Stomach (tissue), 9 donors: Measurements from ENCODE around the gene HEXIM1. TPM values are rescaled to one million over a fixed set of nuclear protein-coding genes. Genes with fewer than 3 reads are reported as not detected.

ENCODE experiments used
- DNase-seq, 2 donors: peaks; one replicate each; pipeline versions ENCODE4 v3.0.0 to v3.0.0-alpha.2; 2013 to 2019
- H3K27ac ChIP-seq, 5 donors: fragments of 200-600 bp in 4 of 5; sonication (generic) in 4 of 5; one replicate each; pipeline ENCODE4 v1.5.1; 2013 to 2019; ENCODE audit warnings: mild to moderate bottlenecking in 1 of 5, moderate library complexity in 1 of 5
- H3K27me3 ChIP-seq, 3 donors: fragments of 200-600 bp; sonication (generic); one replicate each; pipeline ENCODE4 v1.5.1; 2017 to 2019; ENCODE audit warnings: mixed run types in 1 of 3
- H3K36me3 ChIP-seq, 4 donors: fragments of 200-600 bp; sonication (generic); 1 replicate in 3 of 4; 2 replicates in 1 of 4; pipeline ENCODE4 v1.5.1; 2016 to 2019
- H3K4me1 ChIP-seq, 4 donors: fragments of 200-600 bp; sonication (generic); one replicate each; pipeline ENCODE4 v1.5.1; 2016 to 2019
- H3K4me3 ChIP-seq, 4 donors: fragments of 200-600 bp; sonication (generic) in 3 of 4; one replicate each; pipeline ENCODE4 v1.5.1; 2016 to 2019; ENCODE audit warnings: mild to moderate bottlenecking in 1 of 4
- H3K9me3 ChIP-seq, 4 donors: fragments of 200-600 bp; sonication (generic); one replicate each; pipeline ENCODE4 v1.5.1; 2016 to 2019
- EP300 ChIP-seq: sonication (generic); formaldehyde crosslinking; IDR thresholded peaks from one replicate; pipeline ENCODE4 v1.6.1; 2017; ENCODE audit warnings: antibody characterized with exemption
- POLR2A ChIP-seq, 4 donors: fragments of 450-650 bp; IDR thresholded peaks; one replicate each; pipeline ENCODE4 v1.6.1; 2016; ENCODE audit warnings: antibody characterized with exemption in 4 of 4, control low read depth in 2 of 4, mild to moderate bottlenecking in 1 of 4, moderate library complexity in 1 of 4
- POLR2AphosphoS5 ChIP-seq, 3 donors: sonication (generic); formaldehyde crosslinking; IDR thresholded peaks; one replicate each; pipeline ENCODE4 v1.6.1; 2016; ENCODE audit warnings: antibody characterized with exemption in 3 of 3
- WGBS, 5 donors: extraction: QIAGEN DNeasy Blood & Tissue Kit in 3 of 5; methylation state at CpG; one replicate each; pipeline versions ENCODE4 v1.1.5 to v1.1.7; 2013 to 2018; 5-methylcytosine and 5-hydroxymethylcytosine counted together
- intact Hi-C: fragments of 100-400 bp; cut with DNase I; formaldehyde crosslinking; loops from one replicate; pipeline ENCODE4 v1.15.1; 2023; ENCODE audit warnings: low total_unique reads
- polyA plus RNA-seq, 3 donors: library from polyadenylated mRNA; stranded (reverse); fragments of 200-250 nt; gene quantifications; one replicate each; pipeline ENCODE4 v1.2.3, GENCODE V29; 2013
- total RNA-seq, 5 donors: library from RNA; depleted of rRNA; stranded (reverse); fragments of >200 nt; gene quantifications; one replicate each; pipeline versions ENCODE4 v1.1.0 to v1.2.3, GENCODE V29; 2014 to 2016
- TF ChIP-seq, protein P1 (sequence below), 7 experiments: fragments of 450-650 bp in 4 of 7; fragments of 200-600 bp in 3 of 7; sonication (generic) in 3 of 7; IDR thresholded peaks; one replicate each; pipeline ENCODE4 v1.5.1; 2016 to 2019; ENCODE audit warnings: antibody characterized with exemption in 7 of 7, control low read depth in 2 of 7, mild to moderate bottlenecking in 1 of 7
- donor health status: healthy with polysubstance abuse.
- donor health status: Bipolar disorder and iron deficiency.
- donor health status: healthy.

HEXIM1 gene
- total and polyA plus RNA-seq, 8 donors: 6.4 to 23.8 (median 15.7) TPM

DNA sequence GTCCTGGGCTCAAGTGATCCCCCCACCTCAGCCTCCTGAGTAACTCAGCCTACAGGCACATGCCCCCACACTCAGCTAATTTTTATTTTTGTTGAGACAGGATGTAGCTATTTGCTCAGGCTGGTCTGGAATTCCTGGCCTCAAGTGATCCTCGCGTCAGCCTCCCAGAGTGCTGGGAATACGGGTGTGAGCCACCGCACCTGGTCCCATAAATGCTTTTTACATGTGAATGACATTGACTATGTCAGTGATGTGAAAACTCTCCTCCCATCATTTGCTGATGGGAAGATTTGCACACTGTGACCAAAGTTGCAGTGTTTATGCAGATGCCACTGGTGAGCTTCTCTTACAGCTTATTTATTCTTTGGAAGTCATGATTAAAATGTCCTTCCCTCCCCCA lies 30.9 kb upstream of the HEXIM1 start:
- no peaks in the 10 kb centered on the region for H3K9me3 ChIP-seq
- no peak for TF ChIP-seq POLR2AphosphoS5 (IDR thresholded peaks at IDR 0.05)
- TF ChIP-seq EP300: no peak
- no peak for TF ChIP-seq POLR2A (IDR thresholded peaks at IDR 0.05)
- TF ChIP-seq, protein P1, sequence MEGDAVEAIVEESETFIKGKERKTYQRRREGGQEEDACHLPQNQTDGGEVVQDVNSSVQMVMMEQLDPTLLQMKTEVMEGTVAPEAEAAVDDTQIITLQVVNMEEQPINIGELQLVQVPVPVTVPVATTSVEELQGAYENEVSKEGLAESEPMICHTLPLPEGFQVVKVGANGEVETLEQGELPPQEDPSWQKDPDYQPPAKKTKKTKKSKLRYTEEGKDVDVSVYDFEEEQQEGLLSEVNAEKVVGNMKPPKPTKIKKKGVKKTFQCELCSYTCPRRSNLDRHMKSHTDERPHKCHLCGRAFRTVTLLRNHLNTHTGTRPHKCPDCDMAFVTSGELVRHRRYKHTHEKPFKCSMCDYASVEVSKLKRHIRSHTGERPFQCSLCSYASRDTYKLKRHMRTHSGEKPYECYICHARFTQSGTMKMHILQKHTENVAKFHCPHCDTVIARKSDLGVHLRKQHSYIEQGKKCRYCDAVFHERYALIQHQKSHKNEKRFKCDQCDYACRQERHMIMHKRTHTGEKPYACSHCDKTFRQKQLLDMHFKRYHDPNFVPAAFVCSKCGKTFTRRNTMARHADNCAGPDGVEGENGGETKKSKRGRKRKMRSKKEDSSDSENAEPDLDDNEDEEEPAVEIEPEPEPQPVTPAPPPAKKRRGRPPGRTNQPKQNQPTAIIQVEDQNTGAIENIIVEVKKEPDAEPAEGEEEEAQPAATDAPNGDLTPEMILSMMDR (IDR thresholded peaks at IDR 0.05): no peak
- peaks cover 2 to 17% (median 5%) of the 10 kb centered on the region in 4 donors for H3K4me1 ChIP-seq
- 92 to 97% (median 96%) methylated on average over 4 of the region's 4 CpGs for WGBS, 5 donors
- no peak for DNase-seq
- intact Hi-C loops: no loop called here
- no peaks in the 10 kb centered on the region for H3K27me3 ChIP-seq
- H3K4me3 ChIP-seq: no peak overlapping the region
- no peak overlapping the region for H3K27ac ChIP-seq
- H3K36me3 ChIP-seq: peaks cover 21 to 90% (median 73%) of the 10 kb centered on the region in 4 donors

DNA sequence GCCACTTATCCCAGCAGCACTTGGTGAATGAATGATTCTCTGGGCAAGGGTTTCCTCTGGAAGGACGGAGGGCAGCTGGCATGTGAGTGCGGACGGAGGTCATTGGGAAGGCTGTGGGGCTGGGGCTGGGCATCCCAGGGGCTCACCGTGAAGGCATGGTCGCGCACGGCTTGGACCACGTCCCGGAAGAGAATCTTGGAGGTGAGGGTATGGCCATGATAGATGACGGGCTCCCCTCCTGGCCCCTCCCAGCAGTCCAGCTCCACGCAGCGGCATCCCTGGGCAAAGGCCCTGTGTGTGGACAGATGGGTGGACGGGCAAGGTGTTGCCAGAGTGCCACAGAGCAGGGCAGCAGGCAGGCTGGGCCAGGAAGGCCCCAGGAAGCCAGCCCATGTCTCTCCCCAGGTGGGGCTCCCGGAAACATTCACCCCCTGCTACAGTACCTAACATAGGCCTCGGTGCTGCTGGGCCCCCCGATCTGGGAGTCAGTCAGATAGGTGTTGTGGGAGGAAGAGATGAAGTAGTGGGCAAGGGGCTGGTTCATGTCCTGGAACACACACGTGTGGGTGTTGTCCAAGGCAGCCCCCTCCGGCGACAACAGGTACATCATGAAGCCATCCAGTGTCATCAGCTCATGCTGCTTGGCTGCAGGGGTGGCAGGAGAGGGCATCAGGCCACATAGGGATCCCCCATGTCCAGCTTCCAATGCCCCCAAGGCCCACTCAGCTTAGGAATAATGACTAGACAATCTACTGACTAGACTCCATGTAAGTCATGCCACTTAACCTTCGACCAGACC lies 30.2 kb upstream of the HEXIM1 start:
- WGBS, 5 donors: 88 to 92% (median 92%) methylated on average over 19 to 20 of the region's 20 CpGs
- H3K9me3 ChIP-seq: no peaks in the 10 kb centered on the region
- H3K27me3 ChIP-seq: no peaks in the 10 kb centered on the region
- no peak for DNase-seq
- H3K4me1 ChIP-seq: peaks cover 9 to 23% (median 12%) of the 10 kb centered on the region in 4 donors
- H3K4me3 ChIP-seq: no peak overlapping the region
- TF ChIP-seq EP300: no peak
- TF ChIP-seq POLR2A (IDR thresholded peaks at IDR 0.05): no peak
- TF ChIP-seq, protein P1 (IDR thresholded peaks at IDR 0.05): no peak
- no peak for TF ChIP-seq POLR2AphosphoS5 (IDR thresholded peaks at IDR 0.05)
- no peak overlapping the region for H3K27ac ChIP-seq
- intact Hi-C loops: no loop called here
- H3K36me3 ChIP-seq: peaks cover 15 to 83% (median 66%) of the 10 kb centered on the region in 4 donors

DNA sequence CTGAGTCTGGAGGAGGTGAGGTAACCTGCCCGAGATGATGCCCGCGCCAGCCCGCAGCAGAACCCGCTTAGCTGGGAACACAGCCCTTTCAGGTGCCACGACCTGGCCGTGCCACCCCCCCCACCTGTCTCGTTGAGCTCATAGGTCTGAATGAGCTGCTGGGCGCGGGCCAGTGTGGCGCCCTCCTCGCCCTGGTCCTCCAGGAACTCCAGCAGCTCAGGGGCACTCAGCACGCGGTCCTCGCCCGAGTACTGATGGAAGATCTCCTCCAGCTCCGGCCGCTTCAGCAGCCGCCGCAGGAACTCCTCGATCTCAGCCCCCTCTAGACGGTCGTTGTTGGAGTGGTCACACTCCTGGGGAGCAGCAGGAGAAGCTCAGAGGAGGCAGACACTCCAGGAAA lies 29.6 kb upstream of the HEXIM1 start:
- no peak for TF ChIP-seq POLR2A (IDR thresholded peaks at IDR 0.05)
- no peak for TF ChIP-seq POLR2AphosphoS5 (IDR thresholded peaks at IDR 0.05)
- no peak for TF ChIP-seq EP300
- TF ChIP-seq, protein P1 (IDR thresholded peaks at IDR 0.05): no peak
- WGBS, 5 donors: 87 to 93% (median 91%) methylated on average over 17 to 23 of the region's 23 CpGs
- H3K4me3 ChIP-seq: no peak overlapping the region

DNA sequence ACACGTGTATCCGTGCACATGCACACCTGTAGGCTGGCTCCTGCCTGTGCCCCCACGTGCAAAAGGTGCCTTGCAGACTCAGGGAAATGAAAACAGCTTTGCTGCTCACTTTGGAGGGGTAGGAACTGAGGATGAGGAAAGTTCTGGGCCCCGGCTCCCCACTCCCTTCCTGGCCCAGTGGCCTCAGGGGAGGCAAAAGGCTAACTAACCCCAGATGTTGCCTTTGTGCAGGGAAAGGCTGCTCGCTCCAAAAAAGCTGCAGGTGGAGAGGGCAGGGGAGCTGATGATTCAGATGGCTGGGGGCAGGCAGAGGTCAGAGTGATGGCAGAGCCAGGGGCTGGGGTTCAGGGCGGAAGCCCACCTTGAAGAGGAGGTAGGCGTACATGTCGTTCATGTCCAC lies 28.3 kb upstream of the HEXIM1 start:
- Histone ChIP-seq H3K4me3 (no peak overlapping the region), H3K36me3 (peaks cover 15 to 64% (median 48%) of the 10 kb centered on the region in 4 donors)
- 83 to 90% (median 87%) methylated on average over 8 of the region's 8 CpGs for WGBS, 5 donors

More for the DNA sequence above, 29.6 kb upstream of the HEXIM1 start:
- Histone ChIP-seq H3K4me1 (peaks cover 16 to 30% (median 18%) of the 10 kb centered on the region in 4 donors), H3K27ac (no peak overlapping the region), H3K9me3 (no peaks in the 10 kb centered on the region), H3K36me3 (peaks cover 15 to 77% (median 59%) of the 10 kb centered on the region in 4 donors), H3K27me3 (no peaks in the 10 kb centered on the region)
- intact Hi-C loops: no loop called here
- DNase-seq: no peak

More for the DNA sequence above, 28.3 kb upstream of the HEXIM1 start:
- Histone ChIP-seq H3K27ac (no peak overlapping the region), H3K27me3 (no peaks in the 10 kb centered on the region), H3K9me3 (no peaks in the 10 kb centered on the region), H3K4me1 (peaks cover 26 to 43% (median 29%) of the 10 kb centered on the region in 4 donors)
- intact Hi-C loops: no loop called here
- DNase-seq: no peak
- no peak for TF ChIP-seq EP300
- TF ChIP-seq, protein P1 (IDR thresholded peaks at IDR 0.05): no peak
- no peak for TF ChIP-seq POLR2AphosphoS5 (IDR thresholded peaks at IDR 0.05)
- no peak for TF ChIP-seq POLR2A (IDR thresholded peaks at IDR 0.05)
